ACHN (cell line): ENCODE results near the gene MBP.

Source experiments
- DNase-seq: peaks from one replicate; pipeline ENCODE4 v3.0.0-alpha.2; 2015
- in situ Hi-C: cut with HindIII; loops from 2 replicates; pipeline ENCODE4 v1.10.0; 2017; ENCODE audit warnings: low sequenced_read_pairs, low pct_ligation_motif_present, low pct_unique_long_range_greater_than_20kb

The MBP gene

GRCh38 chr18:77047803-77048419, 84.7 kb downstream of the MBP start:
- DNase-seq, result no peak
- in situ Hi-C loops, result no loop called here

DNA sequence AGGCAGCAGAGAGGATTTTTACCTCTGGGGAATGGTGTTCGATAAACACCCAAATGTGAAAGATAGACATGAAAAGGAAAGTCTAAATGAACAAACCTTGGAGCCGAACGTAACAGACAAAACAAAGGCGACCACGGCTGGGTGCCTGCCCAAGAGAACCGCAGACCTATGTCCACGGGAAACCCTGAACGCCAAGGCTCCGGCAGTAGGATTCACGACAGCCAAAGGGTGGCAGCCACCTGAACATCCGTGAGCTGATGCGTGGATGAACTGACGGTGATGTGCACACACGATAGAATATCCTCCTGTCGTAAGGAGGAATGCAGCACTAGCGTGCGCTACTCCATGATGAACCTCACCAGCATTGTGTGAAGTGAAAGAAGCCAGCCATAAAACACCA, 85.6 kb downstream of the MBP start:
- no peak for DNase-seq
- in situ Hi-C loops, result no loop called here

DNA sequence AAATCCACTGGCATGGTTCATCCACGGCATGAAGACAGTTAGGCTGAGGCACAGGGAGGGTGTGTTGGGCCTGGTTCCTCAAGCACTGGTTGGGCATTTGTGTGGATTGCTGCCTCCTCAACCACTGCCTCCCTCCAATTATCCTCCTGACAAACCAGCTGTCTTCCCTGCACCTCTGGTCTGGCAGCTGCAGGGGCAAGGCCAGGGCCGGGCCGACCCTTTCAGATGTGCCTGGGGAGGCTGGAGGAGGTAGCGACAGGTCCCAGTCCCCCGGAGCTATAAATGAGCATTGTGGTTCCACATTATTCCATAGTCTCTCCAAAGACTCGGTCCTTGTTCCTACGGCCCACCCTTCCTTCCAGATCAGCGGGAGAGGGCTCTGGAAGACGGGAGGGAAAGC, 86.2 kb downstream of the MBP start:
- DNase-seq, result no peak
- in situ Hi-C loops, result no loop called here

- no peak for DNase-seq
- in situ Hi-C loops, result no loop called here
These were observed 86.9 kb downstream of the MBP start for GRCh38 chr18:77045677-77046076.

- in situ Hi-C loops, result no loop called here
These were observed 87.5 kb downstream of the MBP start for GRCh38 chr18:77044866-77045664.

GRCh38 chr18:77043541-77044280, 88.9 kb downstream of the MBP start:
- DNase-seq, result no peak
- in situ Hi-C loops, result no loop called here

More at GRCh38 chr18:77044866-77045664, 87.5 kb downstream of the MBP start:
- DNase-seq, result no peak

DNA sequence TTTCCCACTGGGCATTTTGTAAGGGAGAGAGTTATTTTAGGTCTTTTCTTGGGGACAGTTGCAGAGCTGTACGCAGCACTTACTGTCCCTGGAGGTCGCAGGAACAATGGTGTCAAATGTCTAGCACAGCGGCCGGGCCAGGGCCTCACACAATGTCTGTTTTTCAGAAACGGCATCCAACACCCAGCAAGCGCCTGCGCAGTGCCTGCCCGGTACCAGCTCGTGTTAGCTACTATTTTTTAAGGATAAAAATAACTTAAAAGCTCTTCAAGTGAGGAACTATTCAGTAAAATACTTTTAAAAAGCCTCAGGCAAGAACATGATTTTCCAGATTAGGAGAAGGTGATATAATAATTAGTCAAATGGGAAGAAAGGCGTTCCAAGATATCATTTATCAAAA, 90.0 kb downstream of the MBP start:
- DNase-seq, result no peak
- in situ Hi-C loops, result no loop called here

GRCh38 chr18:77039196-77040130, 93.1 kb downstream of the MBP start:
- DNase-seq, result no peak
- in situ Hi-C loops, result no loop called here

GRCh38 chr18:77038182-77038858, 94.3 kb downstream of the MBP start:
- in situ Hi-C loops, result no loop called here
- DNase-seq, result no peak

DNA sequence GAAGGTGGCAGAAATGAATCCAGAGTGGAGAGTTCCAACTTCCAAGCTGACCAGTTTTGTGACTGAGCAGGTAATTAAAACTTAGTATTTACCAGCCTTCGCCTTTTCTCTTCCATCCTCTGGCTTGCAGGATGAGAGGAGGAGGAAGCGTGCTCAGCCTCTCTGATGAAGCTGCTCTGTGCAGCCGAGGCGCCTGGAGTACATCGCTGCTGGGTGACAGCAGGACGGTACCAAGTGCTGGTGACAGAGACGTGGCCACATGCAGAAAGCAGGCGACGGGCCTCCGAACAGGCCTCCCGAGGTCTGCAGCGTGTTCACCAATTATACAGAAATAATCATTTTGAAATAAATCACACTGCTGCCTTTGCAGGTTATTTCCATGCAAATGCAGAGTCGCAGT, 95.0 kb downstream of the MBP start:
- in situ Hi-C loops, result no loop called here
- DNase-seq, result no peak

DNA sequence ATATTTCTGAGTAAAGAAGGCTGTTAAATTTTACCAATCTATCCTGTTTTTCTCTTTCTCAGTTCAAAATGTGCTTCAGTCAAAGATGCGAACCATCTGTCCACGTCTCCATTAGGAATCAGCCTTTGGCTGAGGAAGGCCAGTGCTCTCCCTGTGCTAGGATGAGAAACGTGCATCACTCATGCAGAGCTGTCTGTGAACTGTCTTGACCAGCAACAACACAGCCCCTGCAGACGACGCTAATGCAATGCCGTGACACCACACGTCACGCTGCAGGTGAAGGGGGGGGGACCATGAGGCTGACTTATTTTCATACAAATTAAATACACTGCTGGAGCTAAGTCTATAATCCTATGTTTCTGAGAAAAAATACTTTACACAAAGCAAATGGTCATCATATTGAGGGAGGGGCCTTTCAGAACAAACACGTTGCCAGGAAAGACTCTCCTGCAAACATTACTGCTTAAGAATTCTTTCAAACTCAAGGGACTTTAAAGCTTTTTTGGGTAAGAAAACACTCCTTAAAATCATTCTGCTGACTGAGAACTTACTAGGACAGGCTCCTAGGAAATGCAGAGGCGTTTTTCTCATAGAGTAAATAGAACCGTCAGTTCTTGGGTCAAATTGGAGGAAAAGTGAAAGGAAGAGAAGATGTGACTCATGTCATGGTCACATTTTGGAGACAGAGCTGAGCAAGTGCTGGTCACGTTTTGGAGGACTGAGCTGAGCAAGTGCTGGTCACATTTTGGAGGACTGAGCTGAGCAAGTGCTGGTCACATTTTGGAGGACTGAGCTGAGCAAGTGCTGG, 97.0 kb downstream of the MBP start:
- no peak for DNase-seq
- in situ Hi-C loops, result no loop called here

DNA sequence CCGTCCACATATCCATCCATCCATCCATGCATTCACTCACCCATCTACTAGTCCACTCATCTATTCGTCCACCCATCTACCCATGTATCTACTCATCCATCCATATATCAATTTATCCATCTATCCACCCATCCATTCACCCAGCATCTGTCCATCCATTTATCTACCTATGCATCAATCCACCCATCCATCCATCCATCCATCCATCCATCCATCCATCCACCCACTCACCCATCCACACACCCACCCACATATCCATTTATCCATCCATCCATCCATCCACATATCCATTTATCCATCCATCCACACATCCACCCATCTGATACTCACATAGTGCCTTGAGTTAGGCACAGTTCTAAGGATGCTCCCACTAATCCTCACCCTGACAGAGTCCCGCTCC, 99.0 kb downstream of the MBP start:
- in situ Hi-C loops, result no loop called here
- no peak for DNase-seq

- no peak for DNase-seq
- in situ Hi-C loops, result no loop called here
These were observed 100.3 kb downstream of the MBP start for GRCh38 chr18:77032181-77032701.

DNA sequence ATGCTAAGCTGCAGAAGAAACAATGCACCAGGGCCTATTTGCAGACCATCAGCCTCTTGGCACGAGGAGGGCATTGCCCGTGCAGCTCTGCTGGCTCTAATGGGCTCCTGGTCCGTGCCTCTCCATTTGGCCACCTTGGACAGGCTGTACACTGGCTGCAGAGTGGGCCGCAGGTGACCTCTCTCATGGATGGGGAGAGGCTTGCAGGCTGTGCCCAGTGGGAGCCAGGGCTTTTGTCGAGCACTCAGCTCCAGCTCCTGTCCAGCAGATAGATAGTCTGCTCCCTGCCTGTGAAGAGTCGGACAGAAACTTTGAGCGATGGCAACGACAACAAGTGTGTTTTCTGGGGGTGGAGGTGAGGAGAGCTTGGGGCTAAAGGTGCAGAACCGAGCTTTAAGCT, 100.9 kb downstream of the MBP start:
- in situ Hi-C loops, result no loop called here
- no peak for DNase-seq

DNA sequence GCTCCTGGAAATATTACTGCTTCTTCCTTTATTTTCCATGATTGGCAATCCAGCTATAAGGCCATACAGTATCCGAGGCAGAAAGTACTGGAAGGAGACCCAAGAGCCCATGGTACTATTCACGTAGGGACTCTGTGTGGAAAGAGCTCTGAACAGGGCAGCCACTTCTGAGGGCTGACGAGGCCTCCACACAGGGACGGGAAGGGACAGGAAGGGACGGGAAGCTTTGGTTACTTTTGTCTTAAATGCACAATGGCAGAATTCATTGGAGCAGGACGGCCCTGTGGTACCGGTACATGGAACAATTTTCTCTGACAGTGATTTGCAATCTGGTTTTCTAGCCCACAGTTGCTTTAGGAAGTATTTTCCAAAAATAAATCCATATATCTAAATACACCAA, 102.4 kb downstream of the MBP start:
- in situ Hi-C loops, result no loop called here
- no peak for DNase-seq

DNA sequence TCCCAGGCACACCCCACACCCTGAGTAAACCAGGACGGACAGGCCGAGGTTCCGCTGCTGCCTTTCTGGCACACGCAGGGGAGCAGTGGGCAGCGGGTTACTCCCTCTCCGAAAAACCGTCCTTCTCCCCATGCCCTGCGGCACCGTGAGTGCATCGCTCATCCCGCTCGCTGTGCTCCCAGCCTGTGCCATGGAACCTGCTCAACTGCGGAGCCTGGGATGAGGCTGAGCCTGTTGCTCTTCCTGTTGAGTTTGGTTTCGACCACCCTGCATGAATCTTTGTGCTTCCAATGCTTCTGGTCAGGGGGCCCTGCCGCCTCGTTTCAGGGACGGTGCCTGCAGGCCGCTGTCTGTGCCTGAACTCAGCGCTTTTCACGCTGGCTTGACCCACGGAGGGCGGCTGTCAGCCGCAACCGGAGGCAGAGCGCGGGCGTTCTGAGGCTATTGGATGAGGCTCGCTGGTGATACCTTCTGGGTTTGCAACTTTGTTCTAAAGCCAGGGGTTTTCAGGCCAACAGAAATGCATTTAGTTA, 106.7 kb downstream of the MBP start:
- in situ Hi-C loops, result no loop called here
- no peak for DNase-seq

DNA sequence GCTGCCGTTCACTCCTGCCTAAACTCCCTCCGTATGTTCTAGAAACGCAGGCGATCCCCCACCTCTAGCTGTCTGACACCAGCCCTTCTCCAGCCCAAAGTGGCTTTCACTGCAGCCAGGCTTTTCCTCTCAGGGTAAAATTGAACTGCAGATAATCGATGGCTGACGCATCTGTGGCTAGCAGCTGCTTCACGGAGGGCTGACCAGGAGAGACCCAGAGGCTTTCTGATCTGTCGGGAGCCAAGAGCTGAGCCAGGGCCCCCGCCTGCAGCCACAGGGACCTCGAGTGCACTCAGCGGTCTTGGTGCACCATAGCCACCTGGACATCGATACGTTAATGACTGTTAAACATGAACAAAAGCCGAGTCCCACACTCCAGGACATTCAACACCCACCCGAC, 107.5 kb downstream of the MBP start:
- no peak for DNase-seq
- in situ Hi-C loops, result no loop called here
